Left lung (tissue), 10 donors: Measurements from ENCODE around the gene LINC01488. TPM values are rescaled to one million over a fixed set of nuclear protein-coding genes. Genes with fewer than 3 reads are reported as not detected.
A peak's percentile ranks its signal among the peaks of the same experiment; 100 is the strongest.

ENCODE experiments used
- ATAC-seq: fragments of 200-7000 bp; cut with Tn5 transposase; one replicate; pipeline ENCODE4 v1.9.1; 2020; ENCODE audit warnings: moderate library complexity
- DNase-seq, 4 donors: peaks; one replicate each; pipeline ENCODE4 v3.0.0-alpha.2; 2013 to 2020
- H3K27ac ChIP-seq, 2 donors: fragments of 200-600 bp; sonication (generic) in 1 of 2; one replicate each; pipeline versions ENCODE4 v1.5.0 to v1.8.0; 2020 to 2021
- H3K27me3 ChIP-seq, 2 donors: fragments of 200-600 bp; sonication (generic) in 1 of 2; one replicate each; pipeline versions ENCODE4 v1.5.0 to v1.8.0; 2020 to 2021
- H3K36me3 ChIP-seq, 2 donors: fragments of 200-600 bp; sonication (generic) in 1 of 2; one replicate each; pipeline versions ENCODE4 v1.5.0 to v1.8.0; 2020 to 2021
- H3K4me1 ChIP-seq, 2 donors: fragments of 200-600 bp; one replicate each; pipeline ENCODE4 v1.8.0; 2021
- H3K4me3 ChIP-seq, 2 donors: fragments of 200-600 bp; sonication (generic) in 1 of 2; one replicate each; pipeline versions ENCODE4 v1.5.0 to v1.8.0; 2020 to 2021; ENCODE audit warnings: mild to moderate bottlenecking in 1 of 2
- H3K9me3 ChIP-seq, 2 donors: fragments of 200-600 bp; sonication (generic) in 1 of 2; one replicate each; pipeline versions ENCODE4 v1.5.0 to v1.8.0; 2020 to 2021
- CTCF ChIP-seq, 2 donors: fragments of 200-600 bp; sonication (generic) in 1 of 2; IDR thresholded peaks; one replicate each; pipeline versions ENCODE4 v1.5.0 to v1.8.0; 2021; ENCODE audit warnings: antibody characterized with exemption in 2 of 2
- intact Hi-C, 2 donors: fragments of 100-400 bp; cut with DNase I; formaldehyde crosslinking; loops; one replicate each; pipeline versions ENCODE4 v1.11.2 to v1.14.2; 2022
- polyA plus RNA-seq, 6 donors: library from polyadenylated mRNA; unstranded; fragments of 120-200 nt; gene quantifications; one replicate each; pipeline ENCODE4 v1.2.1, GENCODE V29; 2013; ENCODE audit not compliant: insufficient read length in 6 of 6
- total RNA-seq, 2 donors: library from RNA; stranded (reverse); fragmentation: NEBNext Ultra II Directional; extraction: Animal tissue kit (Norgen Biotek cat#: 25700); gene quantifications; one replicate each; pipeline ENCODE4 v1.2.1, GENCODE V29; 2021
- donor health status: DM: no; HTN: yes; CAD: no.
- donor health status: DM: no; HTN: no; CAD: no.

The LINC01488 gene
- total and polyA plus RNA-seq, 8 donors, result 0.04 to 0.12 (median 0.07) TPM; not detected in 2

- ATAC-seq (no peak), DNase-seq (no peak)
- Histone ChIP-seq H3K4me3 (no peak overlapping the region), H3K27ac (no peak overlapping the region), H3K27me3 (no peaks in the 10 kb centered on the region), H3K9me3 (no peaks in the 10 kb centered on the region), H3K4me1 (peaks cover 12 to 27% of the 10 kb centered on the region in 2 donors), H3K36me3 (no peaks in the 10 kb centered on the region)
- intact Hi-C loops, result no loop called here
- no peak for TF ChIP-seq CTCF (IDR thresholded peaks at IDR 0.05)
Measured at GRCh38 chr11:69536406-69536805, 54.9 kb downstream of the LINC01488 start.

- no peak for TF ChIP-seq CTCF (IDR thresholded peaks at IDR 0.05)
- no peaks in the 10 kb centered on the region for H3K9me3 ChIP-seq
- no peak for ATAC-seq
- no peak overlapping the region for H3K27ac ChIP-seq
- peaks cover 12 to 27% of the 10 kb centered on the region in 2 donors for H3K4me1 ChIP-seq
- DNase-seq, result no peak
- no peaks in the 10 kb centered on the region for H3K36me3 ChIP-seq
- intact Hi-C loops, result no loop called here
- no peaks in the 10 kb centered on the region for H3K27me3 ChIP-seq
- H3K4me3 ChIP-seq, result no peak overlapping the region
Measured at GRCh38 chr11:69537126-69537525, 55.7 kb downstream of the LINC01488 start.

DNA sequence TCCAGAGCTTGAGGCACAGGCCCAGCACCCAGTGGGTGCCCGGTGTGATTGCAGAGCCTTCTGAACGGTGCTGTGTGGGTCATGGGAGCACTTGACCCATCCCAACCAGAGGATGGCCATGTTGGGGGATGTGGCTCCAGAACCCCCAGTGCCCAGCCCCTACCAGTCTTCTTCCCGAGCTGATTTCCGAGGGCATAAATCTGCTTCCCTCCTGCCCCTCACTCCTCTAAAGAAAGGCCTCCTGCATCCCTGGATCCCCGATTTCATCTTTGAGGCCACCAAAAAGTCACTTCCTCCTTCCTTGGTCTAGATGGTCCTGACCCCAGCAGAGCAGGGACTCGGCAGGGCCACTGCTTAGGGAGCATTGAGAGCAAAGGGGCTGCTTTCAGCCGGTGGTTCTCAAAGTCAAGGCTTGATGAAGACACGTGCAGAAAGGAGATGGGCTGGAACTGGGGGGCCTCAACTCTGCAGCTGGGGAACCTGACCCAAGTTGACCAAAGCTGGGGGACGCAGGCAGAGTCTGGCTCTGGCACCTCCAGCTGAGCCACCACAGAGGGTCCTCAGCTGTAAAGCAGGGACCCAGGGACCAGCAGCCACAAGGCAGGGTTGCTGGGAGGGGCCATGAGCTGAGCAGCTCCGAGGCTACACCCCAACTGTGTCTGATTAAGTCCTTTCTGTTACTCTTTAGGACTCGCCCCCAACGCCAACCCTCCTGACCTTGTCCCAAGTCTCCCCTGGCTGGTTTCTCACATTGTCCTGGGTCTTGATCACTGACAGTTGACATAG lies 56.6 kb downstream of the LINC01488 start:
- Histone ChIP-seq H3K9me3 (no peaks in the 10 kb centered on the region), H3K27ac (peak overlapping the region in 1 of 2 donors; percentile 23), H3K4me1 (peaks cover 12 to 27% of the 10 kb centered on the region in 2 donors), H3K27me3 (no peaks in the 10 kb centered on the region), H3K4me3 (no peak overlapping the region), H3K36me3 (no peaks in the 10 kb centered on the region)
- DNase-seq (no peak), ATAC-seq (no peak)
- no peak for TF ChIP-seq CTCF (IDR thresholded peaks at IDR 0.05)
- intact Hi-C loops, result no loop called here

GRCh38 chr11:69538854-69539253 lies 57.4 kb downstream of the LINC01488 start:
- Histone ChIP-seq H3K36me3 (no peaks in the 10 kb centered on the region), H3K9me3 (no peaks in the 10 kb centered on the region), H3K4me3 (no peak overlapping the region), H3K27ac (peak overlapping the region in 1 of 2 donors; percentile 77), H3K4me1 (peaks cover 12 to 27% of the 10 kb centered on the region in 2 donors), H3K27me3 (no peaks in the 10 kb centered on the region)
- ATAC-seq, result peak; percentile 9
- intact Hi-C loops, result no loop called here
- no peak for DNase-seq
- TF ChIP-seq CTCF (IDR thresholded peaks at IDR 0.05), result no peak

- Histone ChIP-seq H3K4me1 (peaks cover 12 to 27% of the 10 kb centered on the region in 2 donors), H3K9me3 (no peaks in the 10 kb centered on the region), H3K36me3 (no peaks in the 10 kb centered on the region), H3K4me3 (no peak overlapping the region), H3K27ac (peak overlapping the region; percentile 77 to 87), H3K27me3 (no peaks in the 10 kb centered on the region)
- no peak for TF ChIP-seq CTCF (IDR thresholded peaks at IDR 0.05)
- peak in 3 of 4 donors; percentile 71 to 85 (median 77) for DNase-seq
- ATAC-seq, result peak; percentile 85
- intact Hi-C loops, result no loop called here
Measured at GRCh38 chr11:69539416-69540117, 58.1 kb downstream of the LINC01488 start.
